Measurements from ENCODE around the gene TTC31.
"Not testable (repeated sequence)": the region's sequence is repeated elsewhere in the genome, so short reads cannot be mapped to it uniquely, and the experiment has no call there.

The TTC31 gene

DNA sequence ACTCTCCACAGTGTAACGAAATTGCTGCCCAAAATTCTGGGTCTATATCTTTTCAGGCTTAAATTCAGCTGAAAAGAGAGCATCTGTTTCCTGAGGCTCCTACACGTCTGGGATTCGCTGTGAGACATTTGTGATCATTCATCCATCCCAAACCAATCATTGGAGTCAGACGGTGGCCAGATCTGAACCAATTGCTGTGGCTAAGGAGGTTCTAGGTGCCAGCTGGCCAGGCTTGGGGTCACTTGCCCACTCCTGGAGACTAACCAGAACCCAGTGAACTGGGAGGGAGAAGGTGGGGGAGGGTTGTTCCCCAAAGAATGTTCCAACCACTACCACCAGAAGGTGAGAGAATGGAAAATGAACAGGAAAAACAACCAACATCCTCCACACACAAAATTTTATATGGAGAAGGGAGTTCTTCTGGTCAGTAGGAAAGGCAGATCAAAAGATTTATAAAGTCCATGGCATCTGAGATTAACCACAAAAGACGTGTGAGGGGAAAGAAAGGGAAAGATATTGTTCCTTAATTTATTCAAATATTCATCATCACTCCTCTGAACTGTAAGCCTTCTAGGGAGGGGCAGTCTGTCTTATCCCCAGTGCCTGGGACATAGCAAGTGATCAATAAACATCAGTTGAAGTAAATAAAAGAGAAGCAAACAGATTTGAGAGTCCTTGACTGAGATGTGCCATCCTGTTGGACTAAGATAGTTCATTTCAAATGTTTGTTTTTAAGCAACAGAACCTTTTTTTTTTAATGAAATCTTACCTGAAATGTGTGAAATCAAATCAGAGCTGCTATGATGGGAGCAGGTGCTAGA, 38.2 kb upstream of the TTC31 start:
- H3K27me3 Mint-ChIP-seq: peaks cover 69% of the 10 kb centered on the region

DNA sequence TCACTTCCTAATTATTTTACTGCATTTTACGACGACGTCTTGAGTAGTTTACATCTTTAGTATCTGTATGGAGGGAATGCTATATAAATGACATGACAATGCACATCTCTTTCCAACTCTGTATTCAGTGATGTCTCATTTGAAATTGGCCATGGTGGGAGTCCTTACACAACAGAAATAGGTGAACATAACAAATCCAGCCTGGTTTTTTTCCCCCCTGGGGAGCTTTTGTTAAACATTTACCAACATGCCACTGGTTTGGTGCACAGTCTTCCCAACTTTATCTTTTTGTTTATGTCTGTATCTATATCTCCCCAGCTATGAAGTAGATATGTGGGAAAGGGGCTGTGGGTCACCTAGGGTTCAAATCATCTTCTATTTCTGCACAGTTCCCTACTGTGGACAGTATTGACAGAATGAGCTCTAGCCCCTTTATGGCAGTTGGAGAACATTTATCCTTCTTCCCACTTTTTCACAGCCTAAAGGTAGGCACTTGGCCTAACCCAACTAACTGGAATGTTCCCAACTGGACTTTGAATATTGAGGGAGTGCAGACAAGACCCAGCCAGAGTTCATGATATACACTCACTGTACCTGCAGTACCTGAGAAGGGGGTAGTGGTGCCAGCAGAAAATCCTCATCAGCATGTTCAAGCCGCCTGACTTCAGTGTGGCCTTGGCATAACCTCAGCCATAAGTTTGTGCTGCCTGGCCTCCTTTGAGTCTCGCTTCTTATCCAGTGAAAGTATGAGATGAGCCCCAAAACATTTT, 35.5 kb upstream of the TTC31 start:
- peaks cover 9% of the 10 kb centered on the region for H3K4me1 Mint-ChIP-seq
- H3K27me3 Mint-ChIP-seq: peaks cover 46% of the 10 kb centered on the region
- H3K36me3 Mint-ChIP-seq: peaks cover under 1% of the 10 kb centered on the region
- CTCF ChIA-PET: no interaction called here
- H3K9me3 Mint-ChIP-seq: no peaks in the 10 kb centered on the region
- H3K27ac Mint-ChIP-seq: no peak overlapping the region
- DNase-seq: no peak
- H3K4me3 Mint-ChIP-seq: no peak overlapping the region

More for the DNA sequence above, 38.2 kb upstream of the TTC31 start:
- Mint-ChIP-seq H3K9me3 (no peaks in the 10 kb centered on the region), H3K4me1 (peaks cover 17% of the 10 kb centered on the region), H3K36me3 (no peaks in the 10 kb centered on the region), H3K4me3 (no peak overlapping the region), H3K27ac (no peak overlapping the region)
- CTCF ChIA-PET: interaction anchor here (1.1 kb wide), 1 partner anchor 10 kb away, joined by 4 read pairs; the partner anchor contains the start of gene INO80B
- no peak for DNase-seq

DNA sequence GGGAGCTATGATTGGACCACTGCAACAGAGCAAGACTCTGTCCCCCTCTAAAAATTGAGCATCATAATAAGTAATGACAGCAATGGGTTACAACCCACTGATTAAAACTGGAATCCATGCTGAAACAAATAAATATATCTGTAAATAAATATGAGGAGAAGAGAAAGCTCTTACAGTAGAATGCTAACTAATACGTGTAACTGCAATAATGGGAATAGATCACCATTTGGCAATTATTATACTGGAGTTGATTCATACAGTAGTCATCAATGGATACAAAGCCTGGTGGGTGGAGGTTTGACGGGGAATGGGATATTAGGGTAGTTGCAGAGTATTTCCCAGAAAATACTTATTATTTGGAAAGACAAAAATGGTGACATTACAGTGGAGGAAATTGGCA, 34.1 kb upstream of the TTC31 start:
- CTCF ChIA-PET: no interaction called here
- DNase-seq: no peak
- no peaks in the 10 kb centered on the region for H3K9me3 Mint-ChIP-seq

DNA sequence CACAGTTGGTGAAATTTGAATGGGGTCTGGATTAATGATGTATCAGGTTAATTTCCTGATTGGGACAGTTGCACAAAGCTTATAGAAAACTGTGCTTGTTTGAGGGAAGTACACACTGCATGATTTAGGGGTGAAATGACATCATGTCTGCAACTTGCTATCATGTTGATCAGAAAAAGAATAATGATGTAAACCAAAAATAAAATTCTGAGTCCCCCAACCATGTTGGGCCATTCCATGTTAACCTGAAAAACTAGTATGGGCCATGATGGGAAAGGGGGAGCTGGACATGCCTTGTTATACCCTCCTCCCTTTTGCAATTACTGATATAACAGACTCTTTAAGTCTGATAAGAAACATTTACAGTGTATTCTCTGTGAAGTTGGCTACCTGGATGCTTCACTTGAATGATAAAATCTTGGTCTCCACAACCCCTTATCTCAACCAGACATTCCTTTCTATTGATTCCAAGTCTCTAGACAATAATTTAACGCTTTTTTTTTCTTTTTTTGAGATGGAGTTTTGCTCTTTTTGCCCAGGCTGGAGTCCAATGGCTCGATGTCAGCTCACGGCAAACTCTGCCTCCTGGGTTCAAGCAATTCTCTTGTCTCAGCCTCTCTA, 32.2 kb upstream of the TTC31 start:
- no peak for DNase-seq
- no peak overlapping the region for H3K4me3 Mint-ChIP-seq
- peaks cover 11% of the 10 kb centered on the region for H3K36me3 Mint-ChIP-seq
- peaks cover 13% of the 10 kb centered on the region for H3K27me3 Mint-ChIP-seq
- CTCF ChIA-PET: interaction anchor here (0.6 to 1.0 kb wide), 3 partner anchors 9 to 135 kb away, joined by 3 read pairs; no protein-coding TSS in a partner anchor
- peaks cover 36% of the 10 kb centered on the region for H3K4me1 Mint-ChIP-seq
- H3K9me3 Mint-ChIP-seq: no peaks in the 10 kb centered on the region
- no peak overlapping the region for H3K27ac Mint-ChIP-seq

More for the DNA sequence above, 34.1 kb upstream of the TTC31 start:
- peaks cover 32% of the 10 kb centered on the region for H3K27me3 Mint-ChIP-seq
- H3K27ac Mint-ChIP-seq: no peak overlapping the region
- H3K4me3 Mint-ChIP-seq: no peak overlapping the region
- peaks cover 1% of the 10 kb centered on the region for H3K36me3 Mint-ChIP-seq
- peaks cover 20% of the 10 kb centered on the region for H3K4me1 Mint-ChIP-seq

DNA sequence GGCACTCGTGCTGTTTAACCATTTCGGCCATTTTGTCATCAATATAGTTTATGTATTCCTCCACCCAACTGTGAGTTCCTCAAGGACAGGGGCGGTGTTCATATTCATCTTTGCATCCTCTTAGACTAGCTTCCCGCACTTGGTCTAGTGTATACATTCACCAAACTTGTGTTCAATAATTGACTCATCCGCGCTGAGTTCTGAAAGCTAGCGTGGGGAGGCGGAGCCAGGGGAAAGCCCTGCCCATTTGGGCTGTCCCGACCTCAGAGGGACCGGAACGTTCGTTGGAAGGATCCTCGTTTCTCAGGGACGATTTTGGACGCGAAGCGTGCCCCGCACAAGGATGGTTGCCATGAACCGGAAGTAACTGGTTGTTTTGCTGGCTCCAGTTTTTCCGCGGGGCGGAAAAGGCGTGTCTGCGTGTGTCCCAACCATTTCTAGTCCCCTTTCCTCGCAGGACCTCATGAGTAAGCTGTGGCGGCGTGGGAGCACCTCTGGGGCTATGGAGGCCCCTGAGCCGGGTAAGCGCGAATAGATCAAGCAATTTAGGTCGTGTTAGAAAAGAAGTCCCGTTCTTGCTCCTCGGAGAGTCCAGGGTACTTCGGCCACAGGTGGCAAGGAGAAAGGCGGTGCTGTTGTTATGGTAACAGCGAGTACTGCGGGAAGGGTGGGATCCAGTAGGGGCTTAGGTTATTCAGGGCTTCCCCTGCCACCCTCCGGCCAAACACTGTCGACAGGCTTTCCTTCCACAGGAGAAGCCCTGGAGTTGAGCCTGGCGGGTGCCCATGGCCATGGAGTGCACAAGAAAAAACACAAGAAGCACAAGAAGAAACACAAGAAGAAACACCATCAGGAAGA, 28.0 kb upstream of the TTC31 start, which contains the start of gene INO80B:
Gene INO80B (plus strand): TSS at position 434 of the 858 bp plus-strand sequence. CDS start 30 bp downstream, at position 464.
- peaks cover 22% of the 10 kb centered on the region for H3K36me3 Mint-ChIP-seq
- H3K4me3 Mint-ChIP-seq: peak within 1 kb of the TSS; percentile 92
- peaks cover 4% of the 10 kb centered on the region for H3K27me3 Mint-ChIP-seq
- peak; percentile 97 for DNase-seq
- H3K4me1 Mint-ChIP-seq: peaks cover 68% of the 10 kb centered on the region
- peak within 1 kb of the TSS; percentile 98 for H3K27ac Mint-ChIP-seq
- H3K9me3 Mint-ChIP-seq: no peaks in the 10 kb centered on the region
- CTCF ChIA-PET: interaction anchor here (1.1 to 4.3 kb wide), 6 partner anchors 10 to 132 kb away, joined by 3 to 25 read pairs (median 4); partner anchors contain the start of genes C2orf81, CCDC142, TTC31 and WDR54

DNA sequence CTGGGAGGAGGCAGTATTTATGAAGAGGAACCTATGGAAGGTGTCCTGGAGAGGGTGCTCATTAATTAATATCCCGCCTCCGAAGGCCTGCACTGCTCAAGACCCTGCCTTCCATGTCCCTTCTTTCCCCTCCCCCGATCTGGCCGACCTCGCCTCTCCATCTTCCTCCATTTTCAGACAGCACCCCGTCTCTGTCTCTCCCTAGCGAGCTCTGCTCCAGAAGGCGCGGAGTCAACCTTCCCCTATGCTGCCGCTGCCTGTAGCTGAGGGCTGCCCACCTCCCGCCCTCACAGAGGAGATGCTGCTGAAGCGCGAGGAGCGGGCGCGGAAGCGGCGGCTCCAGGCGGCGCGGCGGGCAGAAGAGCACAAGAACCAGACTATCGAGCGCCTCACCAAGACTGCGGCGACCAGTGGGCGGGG, 25.7 kb upstream of the TTC31 start:
- no peak for DNase-seq
- CTCF ChIA-PET: interaction anchor here (0.9 to 4.3 kb wide), 6 partner anchors 17 to 130 kb away, joined by 3 to 25 read pairs (median 8); partner anchors contain the start of genes CCDC142, MRPL53 and TTC31
- peak overlapping the region; percentile 98 for H3K27ac Mint-ChIP-seq
- peaks cover 29% of the 10 kb centered on the region for H3K36me3 Mint-ChIP-seq
- H3K4me1 Mint-ChIP-seq: peaks cover 69% of the 10 kb centered on the region
- H3K27me3 Mint-ChIP-seq: no peaks in the 10 kb centered on the region
- H3K4me3 Mint-ChIP-seq: peak overlapping the region; percentile 92
- no peaks in the 10 kb centered on the region for H3K9me3 Mint-ChIP-seq

DNA sequence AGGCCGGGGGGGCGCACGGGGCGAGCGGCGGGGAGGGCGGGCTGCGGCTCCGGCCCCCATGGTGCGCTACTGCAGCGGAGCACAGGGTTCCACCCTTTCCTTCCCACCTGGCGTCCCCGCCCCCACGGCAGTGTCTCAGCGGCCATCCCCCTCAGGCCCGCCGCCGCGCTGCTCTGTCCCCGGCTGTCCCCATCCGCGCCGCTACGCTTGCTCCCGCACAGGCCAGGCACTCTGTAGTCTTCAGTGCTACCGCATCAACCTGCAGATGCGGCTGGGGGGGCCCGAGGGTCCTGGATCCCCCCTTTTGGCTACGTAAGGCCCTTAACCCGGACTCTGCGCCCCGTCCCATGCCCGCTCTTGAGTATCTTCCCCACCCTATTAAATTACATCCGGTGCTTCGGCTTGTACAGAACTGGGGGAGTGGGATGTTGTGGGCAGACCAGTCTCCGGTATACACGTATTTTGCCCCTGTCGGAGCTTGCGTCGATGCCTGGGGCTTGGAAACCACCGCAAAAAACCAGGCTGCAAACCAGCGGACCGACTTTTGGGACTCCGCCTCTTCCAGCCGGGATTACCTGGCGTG, 25.2 kb upstream of the TTC31 start:
- CTCF ChIA-PET: interaction anchor here (1.5 to 4.3 kb wide), 5 partner anchors 17 to 129 kb away, joined by 3 to 25 read pairs (median 11); partner anchors contain the start of genes CCDC142, MRPL53 and TTC31

DNA sequence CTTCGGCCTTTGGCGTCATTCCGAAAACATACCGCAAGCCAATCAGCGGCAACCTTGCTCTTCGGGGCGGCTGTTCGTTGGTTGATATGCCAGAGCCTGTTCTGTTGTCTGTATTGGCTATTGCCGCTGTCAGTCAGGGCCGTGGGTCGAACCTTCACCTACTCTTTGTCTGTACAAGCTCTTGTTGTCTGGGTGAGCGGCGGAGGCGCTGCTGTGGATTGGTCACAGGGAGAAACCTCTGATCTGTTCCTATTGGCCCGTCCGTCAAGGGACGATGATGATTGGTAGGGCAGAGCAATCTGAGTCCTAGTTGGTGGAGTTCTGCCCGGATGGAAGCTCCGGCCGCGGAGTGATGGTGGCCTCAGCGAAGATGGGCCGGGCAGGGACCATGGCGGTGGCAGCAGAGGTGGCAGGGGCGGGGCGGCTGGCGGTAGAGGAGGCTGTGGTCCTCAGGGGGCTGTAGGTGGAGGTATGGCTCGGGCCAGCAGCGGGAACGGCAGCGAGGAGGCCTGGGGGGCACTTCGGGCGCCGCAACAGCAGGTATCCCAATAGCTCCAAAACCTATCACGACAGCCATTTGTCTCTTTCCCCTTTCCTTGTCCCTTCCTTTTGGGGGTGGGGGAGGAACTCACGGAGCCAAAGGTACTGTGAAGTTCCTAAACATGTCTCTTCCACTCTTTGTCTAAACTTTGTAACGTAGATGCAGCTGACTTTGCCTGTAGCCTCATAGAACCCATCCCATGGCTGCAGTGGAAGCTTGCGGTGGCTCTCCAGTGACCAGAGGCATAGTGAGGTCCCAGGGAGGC, 24.5 kb upstream of the TTC31 start, which contains the start of gene WBP1:
Gene WBP1 (plus strand): TSS at position 307 of the 806 bp plus-strand sequence. CDS start 165 bp downstream, at position 472.
- Mint-ChIP-seq H3K9me3 (no peaks in the 10 kb centered on the region), H3K27ac (peak within 1 kb of the TSS; percentile 98), H3K4me3 (peak within 1 kb of the TSS; percentile 92), H3K36me3 (peaks cover 37% of the 10 kb centered on the region), H3K4me1 (peaks cover 64% of the 10 kb centered on the region), H3K27me3 (no peaks in the 10 kb centered on the region)
- peak; percentile 100 for DNase-seq
- CTCF ChIA-PET: interaction anchor here (0.6 to 1.9 kb wide), 8 partner anchors 13 to 257 kb away, joined by 3 to 11 read pairs (median 4); partner anchors contain the start of gene MRPL53

More for the DNA sequence above, 25.2 kb upstream of the TTC31 start:
- peaks cover 64% of the 10 kb centered on the region for H3K4me1 Mint-ChIP-seq
- peak; percentile 89 for DNase-seq
- peaks cover 30% of the 10 kb centered on the region for H3K36me3 Mint-ChIP-seq
- no peaks in the 10 kb centered on the region for H3K9me3 Mint-ChIP-seq
- H3K27ac Mint-ChIP-seq: peak overlapping the region; percentile 98
- H3K27me3 Mint-ChIP-seq: no peaks in the 10 kb centered on the region
- H3K4me3 Mint-ChIP-seq: peak overlapping the region; percentile 92

DNA sequence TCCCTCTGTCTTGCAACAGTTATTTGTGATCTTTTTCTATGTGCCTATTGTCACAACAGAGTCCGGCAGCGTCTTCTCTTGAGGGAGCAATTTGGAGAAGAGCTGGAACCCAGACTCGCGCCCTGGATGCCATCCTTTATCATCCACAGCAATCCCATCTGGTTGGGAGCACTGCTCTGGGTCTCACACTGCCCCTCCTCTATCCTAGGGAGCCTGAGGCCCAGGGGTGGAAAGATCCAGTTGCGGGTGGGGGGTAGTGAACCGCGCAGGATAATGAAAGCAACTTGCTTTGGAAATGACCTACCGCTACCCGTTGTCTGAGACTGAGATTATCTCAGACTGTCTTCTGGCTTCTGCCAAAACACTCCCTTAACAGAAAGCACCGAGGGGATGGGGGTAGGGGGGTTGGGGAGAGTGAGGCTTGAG, 23.9 kb upstream of the TTC31 start:
- Mint-ChIP-seq H3K27me3 (no peaks in the 10 kb centered on the region), H3K9me3 (no peaks in the 10 kb centered on the region), H3K4me1 (peaks cover 64% of the 10 kb centered on the region), H3K36me3 (peaks cover 38% of the 10 kb centered on the region), H3K4me3 (peak overlapping the region; percentile 92), H3K27ac (peak overlapping the region; percentile 98)
- CTCF ChIA-PET: interaction anchor here (0.8 to 1.8 kb wide), 5 partner anchors 14 to 256 kb away, joined by 3 to 7 read pairs (median 3); partner anchors contain the start of gene MRPL53
- peak; percentile 43 for DNase-seq

DNA sequence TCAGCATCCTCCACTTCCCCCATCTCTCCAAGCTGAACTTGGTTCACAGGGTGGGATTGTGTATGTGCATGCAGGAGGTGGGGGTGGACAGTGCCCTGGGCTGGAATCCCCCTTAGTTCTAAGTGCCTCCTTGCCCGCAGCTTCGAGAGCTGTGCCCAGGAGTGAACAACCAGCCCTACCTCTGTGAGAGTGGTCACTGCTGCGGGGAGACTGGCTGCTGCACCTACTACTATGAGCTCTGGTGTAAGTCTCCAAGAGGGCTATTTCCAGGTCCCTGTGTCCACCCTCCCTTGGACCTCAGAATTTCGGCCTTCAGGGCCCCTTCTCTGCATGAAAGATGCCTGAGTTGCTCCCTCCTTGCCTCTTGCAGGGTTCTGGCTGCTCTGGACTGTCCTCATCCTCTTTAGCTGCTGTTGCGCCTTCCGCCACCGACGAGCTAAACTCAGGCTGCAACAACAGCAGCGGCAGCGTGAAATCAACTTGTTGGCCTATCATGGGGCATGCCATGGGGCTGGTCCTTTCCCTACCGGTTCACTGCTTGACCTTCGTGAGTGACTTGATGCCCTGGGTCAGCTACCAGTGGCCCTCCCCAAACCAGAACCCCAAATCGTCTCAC, 23.3 kb upstream of the TTC31 start:
- H3K9me3 Mint-ChIP-seq, DNase-seq, H3K27me3 Mint-ChIP-seq: not testable (repeated sequence)
- CTCF ChIA-PET: interaction anchor here (0.8 to 2.1 kb wide), 3 partner anchors 22 to 256 kb away, joined by 3 to 7 read pairs (median 5); no protein-coding TSS in a partner anchor
- Mint-ChIP-seq H3K4me3 (peak overlapping the region; percentile 92), H3K27ac (peak overlapping the region; percentile 98), H3K4me1 (peaks cover 63% of the 10 kb centered on the region), H3K36me3 (peaks cover 36% of the 10 kb centered on the region)

DNA sequence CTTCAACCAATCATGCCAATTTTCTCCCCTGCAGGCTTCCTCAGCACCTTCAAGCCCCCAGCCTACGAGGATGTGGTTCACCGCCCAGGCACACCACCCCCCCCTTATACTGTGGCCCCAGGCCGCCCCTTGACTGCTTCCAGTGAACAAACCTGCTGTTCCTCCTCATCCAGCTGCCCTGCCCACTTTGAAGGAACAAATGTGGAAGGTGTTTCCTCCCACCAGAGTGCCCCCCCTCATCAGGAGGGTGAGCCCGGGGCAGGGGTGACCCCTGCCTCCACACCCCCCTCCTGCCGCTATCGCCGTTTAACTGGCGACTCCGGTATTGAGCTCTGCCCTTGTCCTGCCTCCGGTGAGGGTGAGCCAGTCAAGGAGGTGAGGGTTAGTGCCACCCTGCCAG, 22.7 kb upstream of the TTC31 start:
- CTCF ChIA-PET: interaction anchor here (1.8 to 2.1 kb wide), 2 partner anchors 22 to 72 kb away, joined by 5 to 7 read pairs; no protein-coding TSS in a partner anchor
- not testable (repeated sequence) for H3K27ac Mint-ChIP-seq, DNase-seq, H3K9me3 Mint-ChIP-seq, H3K27me3 Mint-ChIP-seq
- Mint-ChIP-seq H3K36me3 (peaks cover 33% of the 10 kb centered on the region), H3K4me1 (peaks cover 58% of the 10 kb centered on the region), H3K4me3 (peak overlapping the region; percentile 56)
